RWPE2 (cell line): ENCODE data around the gene SDC3.

ENCODE experiments used
- ATAC-seq: fragments of 200-7000 bp; cut with Tn5 transposase; 3 replicates; pipeline ENCODE4 v1.9.1; 2021; ENCODE audit warnings: low read depth
- DNase-seq: peaks from one replicate; pipeline ENCODE4 v3.0.0-alpha.2; 2020; ENCODE audit warnings: low spot score
- H3K27ac ChIP-seq: fragments of 450-650 bp; 2 replicates; pipeline ENCODE4 v1.5.1; 2017; ENCODE audit warnings: mild to moderate bottlenecking; ENCODE audit not compliant: poor library complexity, severe bottlenecking
- H3K27me3 ChIP-seq: fragments of 250-450 bp; sonication (Bioruptor Pico); 2 replicates; pipeline ENCODE4 v1.5.1; 2021; ENCODE audit warnings: mild to moderate bottlenecking, moderate library complexity; ENCODE audit not compliant: insufficient read depth, poor library complexity, severe bottlenecking
- H3K36me3 ChIP-seq: fragments of 250-450 bp; sonication (Bioruptor Pico); 2 replicates; pipeline ENCODE4 v1.5.1; 2020; ENCODE audit warnings: low read depth, mild to moderate bottlenecking, moderate library complexity
- H3K4me1 ChIP-seq: fragments of 250-450 bp; sonication (Bioruptor Pico); 2 replicates; pipeline ENCODE4 v1.5.1; 2021; ENCODE audit warnings: mild to moderate bottlenecking, moderate library complexity; ENCODE audit not compliant: insufficient read depth, poor library complexity, severe bottlenecking
- H3K4me3 ChIP-seq: fragments of 250-450 bp; sonication (Bioruptor Pico); 2 replicates; pipeline ENCODE4 v1.5.1; 2021; ENCODE audit warnings: mild to moderate bottlenecking, moderate library complexity; ENCODE audit not compliant: severe bottlenecking
- H3K9me3 ChIP-seq: fragments of 250-450 bp; sonication (Bioruptor Pico); 2 replicates; pipeline ENCODE4 v1.5.1; 2021; ENCODE audit warnings: mild to moderate bottlenecking, moderate library complexity; ENCODE audit not compliant: severe bottlenecking
- TF ChIP-seq, protein P1 (sequence below): fragments of 450-650 bp; IDR thresholded peaks from one replicate; pipeline ENCODE4 v1.5.1; 2017; ENCODE audit warnings: mild to moderate bottlenecking, moderate library complexity; ENCODE audit not compliant: poor library complexity, severe bottlenecking

The SDC3 gene

DNA sequence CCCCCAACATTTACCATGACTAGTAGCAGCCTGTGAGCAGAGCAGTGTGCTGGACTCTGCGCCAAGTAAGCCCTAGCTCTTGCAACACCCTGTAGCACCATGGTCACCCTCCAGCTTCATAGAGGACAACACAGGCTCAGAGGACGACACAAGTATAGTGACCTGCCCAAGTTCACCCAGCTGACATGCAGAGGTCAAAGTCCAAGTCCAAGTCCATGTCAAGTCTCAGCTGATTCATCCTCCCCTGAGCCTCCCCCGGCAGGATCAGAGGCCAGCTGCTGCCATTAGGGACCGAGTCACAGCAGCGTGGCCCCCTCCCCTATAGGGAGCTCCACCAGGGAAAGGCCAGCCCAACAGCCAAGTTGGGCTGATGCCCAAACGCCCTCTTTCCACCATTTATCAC, 15.9 kb downstream of the SDC3 start:
- Histone ChIP-seq H3K4me3 (no peak overlapping the region), H3K4me1 (no peaks in the 10 kb centered on the region), H3K27me3 (no peaks in the 10 kb centered on the region), H3K27ac (no peak overlapping the region), H3K36me3 (no peaks in the 10 kb centered on the region), H3K9me3 (no peaks in the 10 kb centered on the region)
- TF ChIP-seq, protein P1, sequence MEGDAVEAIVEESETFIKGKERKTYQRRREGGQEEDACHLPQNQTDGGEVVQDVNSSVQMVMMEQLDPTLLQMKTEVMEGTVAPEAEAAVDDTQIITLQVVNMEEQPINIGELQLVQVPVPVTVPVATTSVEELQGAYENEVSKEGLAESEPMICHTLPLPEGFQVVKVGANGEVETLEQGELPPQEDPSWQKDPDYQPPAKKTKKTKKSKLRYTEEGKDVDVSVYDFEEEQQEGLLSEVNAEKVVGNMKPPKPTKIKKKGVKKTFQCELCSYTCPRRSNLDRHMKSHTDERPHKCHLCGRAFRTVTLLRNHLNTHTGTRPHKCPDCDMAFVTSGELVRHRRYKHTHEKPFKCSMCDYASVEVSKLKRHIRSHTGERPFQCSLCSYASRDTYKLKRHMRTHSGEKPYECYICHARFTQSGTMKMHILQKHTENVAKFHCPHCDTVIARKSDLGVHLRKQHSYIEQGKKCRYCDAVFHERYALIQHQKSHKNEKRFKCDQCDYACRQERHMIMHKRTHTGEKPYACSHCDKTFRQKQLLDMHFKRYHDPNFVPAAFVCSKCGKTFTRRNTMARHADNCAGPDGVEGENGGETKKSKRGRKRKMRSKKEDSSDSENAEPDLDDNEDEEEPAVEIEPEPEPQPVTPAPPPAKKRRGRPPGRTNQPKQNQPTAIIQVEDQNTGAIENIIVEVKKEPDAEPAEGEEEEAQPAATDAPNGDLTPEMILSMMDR, result no peak
- DNase-seq (no peak), ATAC-seq (no peak)

DNA sequence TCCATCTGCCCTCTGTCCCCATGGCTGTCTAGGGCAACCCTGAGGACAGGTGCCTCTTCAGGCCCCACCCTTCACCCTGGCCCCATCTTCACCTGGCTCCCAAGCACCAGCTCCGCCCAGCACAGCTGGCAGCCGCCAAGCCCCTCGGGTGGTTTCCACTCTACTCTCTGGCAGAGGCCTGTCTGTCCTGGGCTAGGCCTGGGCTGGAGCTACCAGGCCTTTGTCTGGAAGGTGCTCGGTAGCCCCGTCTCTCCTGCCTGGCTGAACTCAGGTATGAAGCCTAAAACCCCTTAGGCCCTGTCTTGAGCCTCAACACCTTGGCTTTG, 17.4 kb downstream of the SDC3 start:
- no peaks in the 10 kb centered on the region for H3K4me1 ChIP-seq
- H3K36me3 ChIP-seq, result no peaks in the 10 kb centered on the region
- ATAC-seq, result no peak
- TF ChIP-seq, protein P1, result no peak
- no peak overlapping the region for H3K4me3 ChIP-seq
- no peaks in the 10 kb centered on the region for H3K27me3 ChIP-seq
- H3K27ac ChIP-seq, result no peak overlapping the region
- no peak for DNase-seq
- no peaks in the 10 kb centered on the region for H3K9me3 ChIP-seq

DNA sequence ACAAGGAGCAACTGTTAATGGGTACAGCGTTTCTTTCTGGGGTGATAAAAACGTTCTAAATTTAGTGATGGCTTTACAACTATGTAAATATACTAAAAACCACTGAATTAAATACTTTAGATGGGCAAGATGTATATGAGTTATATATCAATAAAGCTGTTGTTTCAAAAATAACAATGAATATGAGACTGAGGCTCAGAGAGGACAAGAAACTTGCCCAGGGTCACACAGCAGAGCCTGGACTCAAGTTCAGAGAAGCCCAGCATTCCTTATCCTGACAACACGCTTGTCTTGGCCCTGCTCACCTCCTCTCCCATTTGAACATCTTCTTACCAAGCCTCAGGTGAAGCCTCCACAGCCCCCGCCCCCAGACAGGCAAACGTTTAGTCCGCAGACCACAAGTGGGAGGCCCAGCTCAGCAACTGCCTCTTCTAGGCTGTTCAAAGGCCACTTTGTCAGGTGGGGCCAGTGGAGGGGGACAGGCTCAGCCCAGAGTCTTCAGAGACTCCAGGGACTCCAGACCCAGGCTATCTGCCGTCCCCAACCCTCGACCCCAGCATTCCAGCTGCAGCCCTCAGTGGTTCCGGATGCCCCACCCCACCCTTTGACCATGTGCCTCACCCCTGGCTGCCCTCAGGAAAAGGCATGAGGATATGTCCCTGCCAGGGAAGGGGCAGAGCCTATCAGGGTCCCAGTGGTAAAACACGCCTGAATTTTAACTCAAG, 17.9 kb downstream of the SDC3 start:
- no peaks in the 10 kb centered on the region for H3K36me3 ChIP-seq
- no peaks in the 10 kb centered on the region for H3K4me1 ChIP-seq
- H3K9me3 ChIP-seq, result no peaks in the 10 kb centered on the region
- H3K27ac ChIP-seq, result no peak overlapping the region
- H3K27me3 ChIP-seq, result no peaks in the 10 kb centered on the region
- DNase-seq, result no peak
- H3K4me3 ChIP-seq, result no peak overlapping the region
- no peak for ATAC-seq
- TF ChIP-seq, protein P1, result no peak

DNA sequence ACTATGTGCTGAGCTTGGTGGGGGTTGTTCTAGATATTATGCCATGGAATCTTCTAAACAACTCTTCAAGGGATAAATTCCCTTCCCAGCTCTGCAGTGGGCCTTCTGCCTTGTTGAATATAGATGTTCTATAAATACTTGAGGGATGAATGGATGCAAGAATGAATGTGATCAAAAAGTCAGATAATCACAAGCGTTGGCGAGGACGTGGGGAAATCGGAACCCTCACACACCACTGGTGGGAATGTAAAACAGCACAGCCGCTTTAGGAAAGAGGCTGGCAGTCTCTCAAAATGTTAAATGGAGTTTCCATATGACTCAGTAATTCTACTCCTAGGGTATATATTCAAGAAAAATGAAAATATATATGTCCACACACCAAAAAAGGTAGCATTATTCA, 19.0 kb downstream of the SDC3 start:
- no peaks in the 10 kb centered on the region for H3K9me3 ChIP-seq
- no peaks in the 10 kb centered on the region for H3K4me1 ChIP-seq
- H3K4me3 ChIP-seq, result no peak overlapping the region
- H3K36me3 ChIP-seq, result no peaks in the 10 kb centered on the region
- DNase-seq (no peak), ATAC-seq (no peak)
- no peaks in the 10 kb centered on the region for H3K27me3 ChIP-seq
- TF ChIP-seq, protein P1, result no peak
- no peak overlapping the region for H3K27ac ChIP-seq

DNA sequence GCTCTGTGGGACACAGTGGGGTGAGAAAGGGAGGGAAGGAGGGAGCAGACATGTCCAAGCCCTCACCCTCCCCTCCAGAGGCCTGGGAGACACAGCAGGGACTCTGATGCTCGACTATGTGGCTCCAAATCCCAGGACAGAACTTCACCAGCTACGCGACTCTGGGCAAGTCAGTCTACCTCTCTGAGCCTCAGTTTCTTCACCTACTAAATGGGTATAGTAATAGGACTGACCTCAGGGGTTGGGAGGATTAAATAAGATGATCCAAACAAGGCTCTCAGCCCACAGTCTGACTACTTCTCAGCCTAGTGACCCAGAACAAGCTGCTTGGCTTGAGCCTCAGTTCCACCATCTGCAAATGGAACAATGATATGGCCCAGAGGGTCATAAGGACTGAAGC, 19.6 kb downstream of the SDC3 start:
- no peaks in the 10 kb centered on the region for H3K4me1 ChIP-seq
- no peak overlapping the region for H3K27ac ChIP-seq
- TF ChIP-seq, protein P1, result no peak
- ATAC-seq, result no peak
- H3K4me3 ChIP-seq, result no peak overlapping the region
- H3K9me3 ChIP-seq, result no peaks in the 10 kb centered on the region
- no peaks in the 10 kb centered on the region for H3K27me3 ChIP-seq
- no peak for DNase-seq
- no peaks in the 10 kb centered on the region for H3K36me3 ChIP-seq
